Measurements from ENCODE around the gene RAB30. TPM values are rescaled to one million over a fixed set of nuclear protein-coding genes. Genes with fewer than 3 reads are reported as not detected.
"Not testable (repeated sequence)": the region's sequence is repeated elsewhere in the genome, so short reads cannot be mapped to it uniquely, and the experiment has no call there.

Gene RAB30
- total and polyA plus RNA-seq, 9 of the 15 experiments (the other 6 are each of a cell fraction or from before 2014, with no cell fraction given): 0.29 to 1.3 (median 1.0) TPM

GRCh38 chr11:82955736-82956453 lies 115.8 kb downstream of the RAB30 start:
- H3K4me1 ChIP-seq (replicated peaks in 1 of 2; ENCODE audit: control insufficient read depth in 2 of 2, insufficient read depth in 2 of 2, low read length in 2 of 2): peaks cover 0 to 11% of the 10 kb centered on the region in 2 experiments; a peak in 2 of 5 replicates
- CTCF ChIA-PET (ENCODE audit: low intra/inter-chr PET ratio); H3K27me3 ChIP-seq (ENCODE audit: control insufficient read depth in 2 of 2, insufficient read depth in 2 of 2, low read length in 2 of 2); H3K9me3 ChIP-seq (replicated peaks; ENCODE audit: control insufficient read depth, insufficient read depth, low read depth, low read length); H3K27ac ChIP-seq (ENCODE audit: extremely low read depth, low read depth, low read length); FAIRE-seq; H3K79me2 ChIP-seq (ENCODE audit: control insufficient read depth, insufficient read depth, low read length); BruUV-seq (replicated peaks); H3K4me3 ChIP-seq; intact Hi-C loops (cut with micrococcal nuclease); H3K36me3 ChIP-seq (ENCODE audit: control insufficient read depth, insufficient read depth, low read length); H4K20me1 ChIP-seq (replicated peaks; ENCODE audit: control insufficient read depth, insufficient read depth, low read length); H3K9ac ChIP-seq (ENCODE audit: insufficient read depth in 1 of 2, low read depth in 2 of 2, low read length in 2 of 2); in situ Hi-C loops (cut with MboI); H3K9me1 ChIP-seq (ENCODE audit: control insufficient read depth, insufficient read depth, low read length): not testable (repeated sequence)
- peak overlapping the region; percentile 60 for H3K4me2 ChIP-seq (ENCODE audit: insufficient read depth, low read length)
- 18% methylated on average over 8 of the region's 9 CpGs for WGBS (ENCODE audit: insufficient coverage, low coverage, missing lambda C conversion rate)
- POLR2A ChIA-PET: interaction anchor here (0.6 to 1.0 kb wide), 2 partner anchors 13 to 1647 kb away, joined by 3 read pairs; no protein-coding TSS in a partner anchor
- TF ChIP-seq CTBP1 (IDR thresholded peaks at IDR 0.05; ENCODE audit: borderline replicate concordance) (peak; percentile 22; the same call in 1 of the 2 replicates), ZNF592 (IDR thresholded peaks at IDR 0.05) (peak; percentile 28; the same call in 1 of the 2 replicates), NONO (IDR thresholded peaks at IDR 0.05; ENCODE audit: low read depth in 2 of 2, low read length in 1 of 2) (peak in 1 of 2 experiments; percentile 45; a peak in 1 of 4 replicates), LEF1 (IDR thresholded peaks at IDR 0.05) (peak; percentile 44; the same call in 1 of the 2 replicates), ARID1B (IDR thresholded peaks at IDR 0.05) (peak; percentile 15; the same call in 1 of the 2 replicates), ATF7 (IDR thresholded peaks at IDR 0.05) (peak; percentile 74), EGR1 (conservative IDR thresholded peaks at IDR 0.05) (peak; percentile 39; the same call in 1 of the 2 replicates), NFRKB (IDR thresholded peaks at IDR 0.05; ENCODE audit: low read depth) (0 out of 2 replicates have a peak, but pooled peaks have one; percentile 21), FOXA3 (CRISPR knock-in tag; conservative IDR thresholded peaks at IDR 0.05 in 1 of 2, IDR thresholded peaks at IDR 0.05 in 1 of 2) (peak; percentile 82 to 88), FOXK2 (conservative IDR thresholded peaks at IDR 0.05 in 1 of 2, IDR thresholded peaks at IDR 0.05 in 1 of 2; ENCODE audit: low read depth in 2 of 2) (peak; percentile 70 to 85), MTA3 (IDR thresholded peaks at IDR 0.05; ENCODE audit: borderline replicate concordance) (0 out of 2 replicates have a peak, but pooled peaks have one; percentile 36)
- TF ChIP-seq, protein P1, sequence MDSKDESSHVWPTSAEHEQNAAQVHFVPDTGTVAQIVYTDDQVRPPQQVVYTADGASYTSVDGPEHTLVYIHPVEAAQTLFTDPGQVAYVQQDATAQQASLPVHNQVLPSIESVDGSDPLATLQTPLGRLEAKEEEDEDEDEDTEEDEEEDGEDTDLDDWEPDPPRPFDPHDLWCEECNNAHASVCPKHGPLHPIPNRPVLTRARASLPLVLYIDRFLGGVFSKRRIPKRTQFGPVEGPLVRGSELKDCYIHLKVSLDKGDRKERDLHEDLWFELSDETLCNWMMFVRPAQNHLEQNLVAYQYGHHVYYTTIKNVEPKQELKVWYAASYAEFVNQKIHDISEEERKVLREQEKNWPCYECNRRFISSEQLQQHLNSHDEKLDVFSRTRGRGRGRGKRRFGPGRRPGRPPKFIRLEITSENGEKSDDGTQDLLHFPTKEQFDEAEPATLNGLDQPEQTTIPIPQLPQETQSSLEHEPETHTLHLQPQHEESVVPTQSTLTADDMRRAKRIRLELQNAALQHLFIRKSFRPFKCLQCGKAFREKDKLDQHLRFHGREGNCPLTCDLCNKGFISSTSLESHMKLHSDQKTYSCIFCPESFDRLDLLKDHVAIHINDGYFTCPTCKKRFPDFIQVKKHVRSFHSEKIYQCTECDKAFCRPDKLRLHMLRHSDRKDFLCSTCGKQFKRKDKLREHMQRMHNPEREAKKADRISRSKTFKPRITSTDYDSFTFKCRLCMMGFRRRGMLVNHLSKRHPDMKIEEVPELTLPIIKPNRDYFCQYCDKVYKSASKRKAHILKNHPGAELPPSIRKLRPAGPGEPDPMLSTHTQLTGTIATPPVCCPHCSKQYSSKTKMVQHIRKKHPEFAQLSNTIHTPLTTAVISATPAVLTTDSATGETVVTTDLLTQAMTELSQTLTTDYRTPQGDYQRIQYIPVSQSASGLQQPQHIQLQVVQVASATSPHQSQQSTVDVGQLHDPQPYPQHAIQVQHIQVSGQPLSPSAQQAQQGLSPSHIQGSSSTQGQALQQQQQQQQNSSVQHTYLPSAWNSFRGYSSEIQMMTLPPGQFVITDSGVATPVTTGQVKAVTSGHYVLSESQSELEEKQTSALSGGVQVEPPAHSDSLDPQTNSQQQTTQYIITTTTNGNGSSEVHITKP (IDR thresholded peaks at IDR 0.05; ENCODE audit: partially characterized antibody): peak; percentile 97
- peak in 1 of 4 experiments; percentile 33 for DNase-seq (ENCODE audit: extremely low read depth in 1 of 4, low spot score in 3 of 4)
- ATAC-seq: peak; percentile 73
- H2AFZ ChIP-seq (ENCODE audit: low read depth, low read length): peak overlapping the region; percentile 93
